GM12878 (cell line): ENCODE results near the gene CPA2. TPM values are rescaled to one million over a fixed set of nuclear protein-coding genes. Genes with fewer than 3 reads are reported as not detected.

Source experiments
- ATAC-seq: fragments of 200-7000 bp; cut with Tn5 transposase; 3 replicates; pipeline ENCODE4 v1.9.1; 2020; ENCODE audit warnings: mild to moderate bottlenecking, moderate library complexity
- BruUV-seq: library from RNA; stranded (reverse); fragments of 400-500 nt; replicated peaks from 2 replicates; lab custom pipeline; 2021; lab: Mats Ljungman, UMichigan
- CTCF ChIA-PET: fragments of 300-600 bp; sonication (Branson Sonifier 250); formaldehyde crosslinking; extraction: SDS; loops from one replicate; lab custom pipeline; 2021; ENCODE audit warnings: inconsistent platforms; lab: Yijun Ruan, JAX
- POLR2A ChIA-PET: fragments of 350-600 bp; formaldehyde crosslinking; extraction: SDS; loops from one replicate; lab custom pipeline; 2021; ENCODE audit warnings: inconsistent platforms; lab: Charles Lee
- RAD21 ChIA-PET: fragments of 300-600 bp; sonication (Branson Sonifier 250); formaldehyde crosslinking; loops from one replicate; lab custom pipeline; 2023; ENCODE audit warnings: antibody characterized with exemption; ENCODE audit not compliant: unreplicated experiment; lab: Charles Lee
- SMC1A ChIA-PET: fragments of 300-600 bp; sonication (Branson Sonifier 250); formaldehyde crosslinking; loops from one replicate; lab custom pipeline; 2023; ENCODE audit not compliant: unreplicated experiment, uncharacterized antibody; lab: Charles Lee
- DNase-seq: peaks from one replicate; pipeline ENCODE4 v3.0.0-alpha.2; 2011; ENCODE audit warnings: low read depth, low spot score
- FAIRE-seq: peaks from 3 replicates; lab custom pipeline; 2011; peaks lifted over from hg19 to GRCh38; lab: Jason Lieb, UNC
- H2AFZ ChIP-seq: 2 replicates; pipeline ENCODE4 v1.6.0; 2011; ENCODE audit warnings: low read depth, low read length, control low read depth; ENCODE audit not compliant: control insufficient read depth
- H3K27ac ChIP-seq: 2 replicates; pipeline ENCODE4 v1.5.1; 2011; ENCODE audit warnings: control low read depth; ENCODE audit not compliant: control insufficient read depth, insufficient read depth
- H3K27me3 ChIP-seq, 2 experiments: replicated peaks in 1 of 2; 2 replicates each; pipeline versions ENCODE4 v1.6.0 to v1.6.1; 2011; ENCODE audit warnings: low read length in 1 of 2; ENCODE audit not compliant: control insufficient read depth in 2 of 2, insufficient read depth in 2 of 2
- H3K36me3 ChIP-seq, 2 experiments: 2 replicates each; pipeline ENCODE4 v1.5.1; 2011; ENCODE audit warnings: low read length in 1 of 2; ENCODE audit not compliant: control insufficient read depth in 2 of 2, insufficient read depth in 2 of 2
- H3K4me1 ChIP-seq: 2 replicates; pipeline ENCODE4 v1.6.1; 2011; ENCODE audit warnings: mild to moderate bottlenecking, low read length, moderate library complexity, mixed read lengths; ENCODE audit not compliant: control insufficient read depth, insufficient read depth
- H3K4me2 ChIP-seq: 2 replicates; pipeline ENCODE4 v1.6.0; 2011; ENCODE audit warnings: control low read depth; ENCODE audit not compliant: control insufficient read depth, insufficient read depth
- H3K4me3 ChIP-seq: fragments of 200-600 bp; sonication (generic); 2 replicates; pipeline ENCODE4 v1.5.1; 2016
- H3K79me2 ChIP-seq: 2 replicates; pipeline ENCODE4 v1.6.0; 2011; ENCODE audit warnings: low read length; ENCODE audit not compliant: control insufficient read depth, insufficient read depth
- H3K9ac ChIP-seq: 2 replicates; pipeline ENCODE4 v1.8.0; 2011; ENCODE audit warnings: low read length, control low read depth, mixed read lengths; ENCODE audit not compliant: control insufficient read depth, insufficient read depth
- H3K9me3 ChIP-seq: replicated peaks from 3 replicates; pipeline ENCODE4 v1.5.1; 2011; ENCODE audit warnings: mild to moderate bottlenecking, low read length; ENCODE audit not compliant: control insufficient read depth, insufficient read depth
- H4K20me1 ChIP-seq: 2 replicates; pipeline ENCODE4 v1.6.0; 2011; ENCODE audit not compliant: control insufficient read depth, insufficient read depth
- ASH2L ChIP-seq: fragments of 300-600, 200-600 bp; sonication (generic); IDR thresholded peaks from 2 replicates; pipeline ENCODE4 v1.6.1; 2017; ENCODE audit warnings: low read depth, mild to moderate bottlenecking, borderline replicate concordance
- RCOR1 ChIP-seq: conservative IDR thresholded peaks from 2 replicates; pipeline ENCODE4 v1.6.1; 2012; ENCODE audit warnings: low read depth, low read length, improper control_type of control experiment
- SPI1 ChIP-seq: IDR thresholded peaks from 2 replicates; pipeline ENCODE4 v1.6.1; 2011; ENCODE audit warnings: low read depth, mild to moderate bottlenecking, low read length, moderate library complexity, borderline replicate concordance; ENCODE audit not compliant: insufficient read depth
- in situ Hi-C: fragments of 300-500 bp; cut with MboI; formaldehyde crosslinking; loops from 9 replicates; pipeline ENCODE4 v1.14.3; 2018; ENCODE audit warnings: mixed read lengths
- intact Hi-C: fragments of 100-400 bp; cut with micrococcal nuclease; formaldehyde crosslinking; loops from one replicate; pipeline ENCODE4 v1.14.2; 2022; ENCODE audit not compliant: unreplicated experiment
- polyA plus RNA-seq, 11 experiments: library from polyadenylated mRNA; depleted of rRNA in 4 of 11; unstranded in 6 of 11; stranded (reverse) in 5 of 11; fragments of >200 nt; fragmentation: Nextera tagmentation in 4 of 11; fragmentation: Illumina TruSeq in 1 of 11; extraction: Ambion mirVana in 4 of 11; extraction: Trizol in 1 of 11; gene quantifications; 1 replicate in 1 of 11; 2 replicates in 10 of 11; pipeline versions ENCODE4 v1.2.1 to v1.2.3, GENCODE V29; 2011 to 2016; ENCODE audit warnings: inconsistent platforms in 2 of 11, missing spikeins in 2 of 11, low read depth in 1 of 11
- total RNA-seq, 4 experiments: library from RNA; depleted of rRNA in 3 of 4; stranded (reverse); fragments of >200 nt in 3 of 4; fragmentation: Illumina TruSeq in 1 of 4; extraction: Trizol in 1 of 4; gene quantifications; 2 replicates each; pipeline versions ENCODE4 v1.2.1 to v1.2.3, GENCODE V29; 2013 to 2021
- TF ChIP-seq, protein P1 (sequence below): fragments of 450-650 bp; conservative IDR thresholded peaks from 2 replicates; pipeline ENCODE4 v1.6.1; 2017; ENCODE audit warnings: mild to moderate bottlenecking, moderate library complexity
- TF ChIP-seq, protein P2 (sequence below): IDR thresholded peaks from 2 replicates; pipeline ENCODE4 v1.6.1; 2011; ENCODE audit warnings: low read depth, low read length, improper control_type of control experiment, borderline replicate concordance

CPA2 gene
- total and polyA plus RNA-seq, 10 of the 15 experiments (the other 5 are each of a cell fraction or from before 2014, with no cell fraction given), result 0.04 to 1.9 TPM; not detected in 8

DNA sequence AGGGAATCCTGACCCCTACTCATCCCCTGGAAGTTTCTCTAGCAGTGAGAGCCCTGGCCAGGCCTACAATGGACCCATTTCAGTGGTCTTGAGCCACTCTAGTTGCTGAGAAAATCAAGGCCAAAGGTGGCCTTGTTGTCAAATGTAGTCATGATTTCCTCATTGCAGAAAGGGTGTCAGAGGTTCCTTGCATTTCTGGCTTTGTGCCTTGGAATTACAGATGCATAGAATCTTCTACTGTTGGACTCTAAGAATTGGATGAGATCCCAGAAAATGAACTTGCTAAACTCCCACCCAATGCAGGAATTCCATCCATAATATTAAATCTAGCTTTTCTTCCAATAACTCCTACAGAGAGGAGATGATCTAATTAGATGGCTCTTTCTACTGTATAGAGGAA, 12.2 kb downstream of the CPA2 start:
- Histone ChIP-seq H3K79me2 (no peaks in the 10 kb centered on the region), H3K9me3 (no peaks in the 10 kb centered on the region), H3K36me3 (no peaks in the 10 kb centered on the region), H3K27ac (no peak overlapping the region), H3K4me1 (no peaks in the 10 kb centered on the region), H3K4me2 (no peak overlapping the region), H3K27me3 (peaks cover 1 to 4% of the 10 kb centered on the region in 2 experiments; a peak in 1 of 4 replicates), H3K4me3 (no peak overlapping the region), H3K9ac (no peak overlapping the region), H2AFZ (no peak overlapping the region), H4K20me1 (no peaks in the 10 kb centered on the region)
- DNase-seq (no peak), ATAC-seq (no peak), FAIRE-seq (no peak)
- RAD21 ChIA-PET, result interaction anchor here (0.8 kb wide), 1 partner anchor 207 kb away, joined by 3 read pairs; no protein-coding TSS in a partner anchor
- SMC1A ChIA-PET, result no interaction called here
- POLR2A ChIA-PET, result no interaction called here
- no peak for TF ChIP-seq ASH2L
- TF ChIP-seq, protein P1, sequence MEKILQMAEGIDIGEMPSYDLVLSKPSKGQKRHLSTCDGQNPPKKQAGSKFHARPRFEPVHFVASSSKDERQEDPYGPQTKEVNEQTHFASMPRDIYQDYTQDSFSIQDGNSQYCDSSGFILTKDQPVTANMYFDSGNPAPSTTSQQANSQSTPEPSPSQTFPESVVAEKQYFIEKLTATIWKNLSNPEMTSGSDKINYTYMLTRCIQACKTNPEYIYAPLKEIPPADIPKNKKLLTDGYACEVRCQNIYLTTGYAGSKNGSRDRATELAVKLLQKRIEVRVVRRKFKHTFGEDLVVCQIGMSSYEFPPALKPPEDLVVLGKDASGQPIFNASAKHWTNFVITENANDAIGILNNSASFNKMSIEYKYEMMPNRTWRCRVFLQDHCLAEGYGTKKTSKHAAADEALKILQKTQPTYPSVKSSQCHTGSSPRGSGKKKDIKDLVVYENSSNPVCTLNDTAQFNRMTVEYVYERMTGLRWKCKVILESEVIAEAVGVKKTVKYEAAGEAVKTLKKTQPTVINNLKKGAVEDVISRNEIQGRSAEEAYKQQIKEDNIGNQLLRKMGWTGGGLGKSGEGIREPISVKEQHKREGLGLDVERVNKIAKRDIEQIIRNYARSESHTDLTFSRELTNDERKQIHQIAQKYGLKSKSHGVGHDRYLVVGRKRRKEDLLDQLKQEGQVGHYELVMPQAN, result no peak
- TF ChIP-seq, protein P2, sequence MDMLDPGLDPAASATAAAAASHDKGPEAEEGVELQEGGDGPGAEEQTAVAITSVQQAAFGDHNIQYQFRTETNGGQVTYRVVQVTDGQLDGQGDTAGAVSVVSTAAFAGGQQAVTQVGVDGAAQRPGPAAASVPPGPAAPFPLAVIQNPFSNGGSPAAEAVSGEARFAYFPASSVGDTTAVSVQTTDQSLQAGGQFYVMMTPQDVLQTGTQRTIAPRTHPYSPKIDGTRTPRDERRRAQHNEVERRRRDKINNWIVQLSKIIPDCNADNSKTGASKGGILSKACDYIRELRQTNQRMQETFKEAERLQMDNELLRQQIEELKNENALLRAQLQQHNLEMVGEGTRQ, result no peak
- TF ChIP-seq SPI1, result no peak
- TF ChIP-seq RCOR1, result no peak
- no TSS peak for BruUV-seq
- in situ Hi-C loops, result no loop called here
- intact Hi-C loops, result loop anchor here (10.0 kb wide), 1 partner anchor 64 kb away; no protein-coding TSS in a partner anchor
- CTCF ChIA-PET, result interaction anchor here (1.5 kb wide), 1 partner anchor 40 kb away, joined by 5 read pairs; no protein-coding TSS in a partner anchor
